ENCODE data around the gene MXRA5. TPM values are rescaled to one million over a fixed set of nuclear protein-coding genes. Genes with fewer than 3 reads are reported as not detected.

MXRA5 gene
- total and polyA plus RNA-seq, 10 of the 15 experiments (the other 5 are each of a cell fraction or from before 2014, with no cell fraction given), result 0.01 to 0.03 TPM; not detected in 8

- no peak for TF ChIP-seq CREM (IDR thresholded peaks at IDR 0.05; ENCODE audit: low read depth)
- no peak for TF ChIP-seq SMARCA5 (IDR thresholded peaks at IDR 0.05)
- no peak for TF ChIP-seq ETV6 (conservative IDR thresholded peaks at IDR 0.05 in 1 of 2, IDR thresholded peaks at IDR 0.05 in 1 of 2; ENCODE audit: borderline replicate concordance in 1 of 2, low read depth in 1 of 2)
Observed at GRCh38 chrX:3317191-3317718, 29.2 kb downstream of the MXRA5 start (continued).

GRCh38 chrX:3312109-3312508 is 34.3 kb downstream of the MXRA5 start:
- CTCF ChIA-PET, result no interaction called here
- TF ChIP-seq ESRRA (IDR thresholded peaks at IDR 0.05; ENCODE audit: low read length), result no peak
- no peak for TF ChIP-seq IRF3 (IDR thresholded peaks at IDR 0.05)
- TF ChIP-seq MTA2 (IDR thresholded peaks at IDR 0.05; ENCODE audit: low read depth), result no peak
- no peak for TF ChIP-seq NFYB (IDR thresholded peaks at IDR 0.05; ENCODE audit: insufficient read depth, low read depth, low read length)
- TF ChIP-seq ZNF592 (IDR thresholded peaks at IDR 0.05), result no peak
- TF ChIP-seq ETV6 (conservative IDR thresholded peaks at IDR 0.05 in 1 of 2, IDR thresholded peaks at IDR 0.05 in 1 of 2; ENCODE audit: borderline replicate concordance in 1 of 2, low read depth in 1 of 2), result no peak
- no peak for TF ChIP-seq ZBTB33 (IDR thresholded peaks at IDR 0.05)
- Histone ChIP-seq H2AFZ (ENCODE audit: control insufficient read depth, low read depth, low read length) (no peak overlapping the region), H3K4me3 (no peak overlapping the region), H3K4me1 (ENCODE audit: control insufficient read depth, insufficient read depth, low read length) (no peaks in the 10 kb centered on the region), H4K20me1 (ENCODE audit: control insufficient read depth, insufficient read depth) (no peaks in the 10 kb centered on the region), H3K36me3 (ENCODE audit: control insufficient read depth in 2 of 2, insufficient read depth in 2 of 2, low read length in 1 of 2) (no peaks in the 10 kb centered on the region), H3K9me3 (replicated peaks; ENCODE audit: control insufficient read depth, insufficient read depth, low read length) (no peaks in the 10 kb centered on the region; the same call in 2 of the 3 replicates), H3K9ac (ENCODE audit: control insufficient read depth, insufficient read depth, low read length) (no peak overlapping the region), H3K27ac (ENCODE audit: control insufficient read depth, insufficient read depth) (no peak overlapping the region), H3K27me3 (replicated peaks in 1 of 2; ENCODE audit: control insufficient read depth in 2 of 2, insufficient read depth in 2 of 2, low read length in 1 of 2) (no peaks in the 10 kb centered on the region), H3K4me2 (ENCODE audit: control insufficient read depth, insufficient read depth) (no peak overlapping the region), H3K79me2 (ENCODE audit: control insufficient read depth, insufficient read depth, low read length) (no peaks in the 10 kb centered on the region)
- no TSS peak for BruUV-seq (replicated peaks)
- FAIRE-seq (no peak), ATAC-seq (no peak), DNase-seq (ENCODE audit: low read depth, low spot score) (no peak)
- in situ Hi-C loops (cut with MboI), result no loop called here
- POLR2A ChIA-PET, result no interaction called here
- intact Hi-C loops (cut with micrococcal nuclease; ENCODE audit: unreplicated experiment), result no loop called here
- SMC1A ChIA-PET (ENCODE audit: uncharacterized antibody, unreplicated experiment), result interaction anchor here (0.6 kb wide), 1 partner anchor 13 kb away, joined by 4 read pairs; no protein-coding TSS in a partner anchor
- 48% methylated on average over 2 of the region's 2 CpGs for WGBS (ENCODE audit: insufficient coverage, insufficient replicate concordance, low lambda C conversion rate, missing lambda C conversion rate)
- RAD21 ChIA-PET (ENCODE audit: unreplicated experiment), result no interaction called here
